DOHH2 (cell line): ENCODE results near the gene FBN2.

Experiments used
- H3F3A ChIP-seq: fragments of 200-600 bp; sonication (generic), shearing (Covaris generic); 2 replicates; pipeline ENCODE4 v1.6.0; 2016; ENCODE audit warnings: antibody characterized with exemption, mild to moderate bottlenecking; ENCODE audit not compliant: control insufficient read depth, insufficient read depth
- H3K27ac ChIP-seq: fragments of 200-600 bp; sonication (generic); 2 replicates; pipeline ENCODE4 v1.5.1; 2014; ENCODE audit warnings: low read depth, mild to moderate bottlenecking, low read length, moderate library complexity
- H3K27me3 ChIP-seq: fragments of 200-600 bp; sonication (generic); 2 replicates; pipeline ENCODE4 v1.6.1; 2014; ENCODE audit warnings: mild to moderate bottlenecking, low read length, mixed read lengths; ENCODE audit not compliant: control insufficient read depth
- H3K36me3 ChIP-seq: fragments of 200-600 bp; sonication (generic); 2 replicates; pipeline ENCODE4 v1.6.1; 2014; ENCODE audit warnings: mild to moderate bottlenecking, low read length, moderate library complexity, mixed read lengths; ENCODE audit not compliant: control insufficient read depth
- H3K4me1 ChIP-seq: fragments of 200-600 bp; sonication (generic); 2 replicates; pipeline ENCODE4 v1.6.1; 2014; ENCODE audit warnings: mild to moderate bottlenecking, low read length, mixed read lengths; ENCODE audit not compliant: control insufficient read depth
- H3K4me2 ChIP-seq: fragments of 200-600 bp; sonication (generic); 2 replicates; pipeline ENCODE4 v1.6.0; 2014; ENCODE audit warnings: mild to moderate bottlenecking, low read length, moderate library complexity
- H3K4me3 ChIP-seq: fragments of 200-600 bp; sonication (generic); 2 replicates; pipeline ENCODE4 v1.5.1; 2014; ENCODE audit warnings: mild to moderate bottlenecking, low read length, mixed read lengths
- H3K79me2 ChIP-seq: fragments of 200-600 bp; sonication (generic); 2 replicates; pipeline ENCODE4 v1.6.1; 2014; ENCODE audit warnings: mild to moderate bottlenecking, low read length, mixed read lengths; ENCODE audit not compliant: control insufficient read depth
- H3K9me2 ChIP-seq: fragments of 200-600 bp; sonication (generic); replicated peaks from 2 replicates; pipeline ENCODE4 v1.6.1; 2014; ENCODE audit warnings: mild to moderate bottlenecking, low read length, mixed read lengths; ENCODE audit not compliant: control insufficient read depth
- H3K9me3 ChIP-seq: fragments of 200-600 bp; sonication (generic); 2 replicates; pipeline ENCODE4 v1.6.1; 2014; ENCODE audit warnings: antibody characterized with exemption, low read length, mixed read lengths; ENCODE audit not compliant: control insufficient read depth, insufficient read depth
- H4K20me1 ChIP-seq: fragments of 200-600 bp; sonication (generic); 2 replicates; pipeline ENCODE4 v1.6.0; 2014; ENCODE audit warnings: low read depth, mild to moderate bottlenecking, antibody characterized with exemption, low read length, moderate library complexity; ENCODE audit not compliant: control insufficient read depth, insufficient read depth
- EZH2phosphoT487 ChIP-seq: fragments of 200-600 bp; sonication (generic); IDR thresholded peaks from 2 replicates; pipeline ENCODE4 v1.6.1; 2017; ENCODE audit warnings: borderline replicate concordance, mild to moderate bottlenecking, antibody characterized with exemption, low read length, moderate library complexity, mixed read lengths
- TF ChIP-seq, protein P1 (sequence below): fragments of 200-600 bp; sonication (generic); IDR thresholded peaks from one replicate; pipeline ENCODE4 v1.5.1; 2014; ENCODE audit warnings: antibody characterized with exemption, mild to moderate bottlenecking, low read depth, low read length; ENCODE audit not compliant: poor library complexity, severe bottlenecking

FBN2 gene

DNA sequence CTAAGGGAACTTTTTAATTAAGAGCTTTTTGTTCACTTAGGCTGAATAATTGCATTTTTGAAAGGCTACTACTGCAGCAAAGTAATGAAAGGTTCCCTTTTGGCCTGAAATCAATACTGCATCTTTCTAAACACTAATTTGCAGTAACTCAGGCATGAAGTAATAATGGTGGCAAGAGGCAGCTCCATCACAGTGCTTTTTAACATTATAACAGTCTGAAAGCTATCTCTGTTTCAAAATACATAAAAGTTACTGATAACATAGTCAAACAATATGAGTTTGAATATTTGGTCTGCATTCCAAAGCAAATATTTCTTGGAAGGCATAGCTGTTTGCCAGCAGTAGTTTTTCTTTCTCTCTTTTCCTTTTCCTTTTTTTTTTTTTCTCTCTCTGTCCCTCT lies 113.4 kb downstream of the FBN2 start:
- no peaks in the 10 kb centered on the region for H3K79me2 ChIP-seq
- H3F3A ChIP-seq: no peaks in the 10 kb centered on the region
- H3K27ac ChIP-seq: no peak overlapping the region
- no peak overlapping the region for H3K4me2 ChIP-seq
- H3K4me1 ChIP-seq: no peaks in the 10 kb centered on the region
- no peaks in the 10 kb centered on the region for H3K9me3 ChIP-seq
- H3K36me3 ChIP-seq: no peaks in the 10 kb centered on the region
- H3K9me2 ChIP-seq: no peaks in the 10 kb centered on the region
- TF ChIP-seq, protein P1, sequence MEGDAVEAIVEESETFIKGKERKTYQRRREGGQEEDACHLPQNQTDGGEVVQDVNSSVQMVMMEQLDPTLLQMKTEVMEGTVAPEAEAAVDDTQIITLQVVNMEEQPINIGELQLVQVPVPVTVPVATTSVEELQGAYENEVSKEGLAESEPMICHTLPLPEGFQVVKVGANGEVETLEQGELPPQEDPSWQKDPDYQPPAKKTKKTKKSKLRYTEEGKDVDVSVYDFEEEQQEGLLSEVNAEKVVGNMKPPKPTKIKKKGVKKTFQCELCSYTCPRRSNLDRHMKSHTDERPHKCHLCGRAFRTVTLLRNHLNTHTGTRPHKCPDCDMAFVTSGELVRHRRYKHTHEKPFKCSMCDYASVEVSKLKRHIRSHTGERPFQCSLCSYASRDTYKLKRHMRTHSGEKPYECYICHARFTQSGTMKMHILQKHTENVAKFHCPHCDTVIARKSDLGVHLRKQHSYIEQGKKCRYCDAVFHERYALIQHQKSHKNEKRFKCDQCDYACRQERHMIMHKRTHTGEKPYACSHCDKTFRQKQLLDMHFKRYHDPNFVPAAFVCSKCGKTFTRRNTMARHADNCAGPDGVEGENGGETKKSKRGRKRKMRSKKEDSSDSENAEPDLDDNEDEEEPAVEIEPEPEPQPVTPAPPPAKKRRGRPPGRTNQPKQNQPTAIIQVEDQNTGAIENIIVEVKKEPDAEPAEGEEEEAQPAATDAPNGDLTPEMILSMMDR: no peak
- no peak for TF ChIP-seq EZH2phosphoT487
- no peaks in the 10 kb centered on the region for H3K27me3 ChIP-seq
- no peaks in the 10 kb centered on the region for H4K20me1 ChIP-seq
- H3K4me3 ChIP-seq: no peak overlapping the region

DNA sequence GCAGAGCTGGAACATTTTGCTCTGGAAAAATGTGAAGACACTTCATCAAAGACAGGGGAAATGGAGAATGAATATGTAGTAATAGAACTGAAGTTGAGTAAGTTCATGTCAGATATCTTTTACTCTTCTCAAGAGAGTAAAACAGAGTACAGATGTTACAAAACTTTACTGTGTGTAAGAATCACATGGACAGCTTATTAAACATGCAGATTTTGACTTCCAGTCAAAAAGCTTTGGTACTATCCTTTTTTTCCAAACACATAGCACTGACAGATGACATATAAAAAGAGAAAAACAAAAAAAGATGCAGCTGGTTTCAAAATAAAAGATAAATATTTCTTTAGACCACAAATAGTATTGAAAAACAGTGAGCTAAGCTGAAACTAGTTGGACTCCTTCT lies 115.4 kb downstream of the FBN2 start:
- Histone ChIP-seq H3F3A (no peaks in the 10 kb centered on the region), H3K4me3 (no peak overlapping the region), H3K27me3 (no peaks in the 10 kb centered on the region), H3K9me3 (no peaks in the 10 kb centered on the region), H4K20me1 (no peaks in the 10 kb centered on the region), H3K9me2 (no peaks in the 10 kb centered on the region), H3K27ac (no peak overlapping the region), H3K79me2 (no peaks in the 10 kb centered on the region), H3K4me1 (no peaks in the 10 kb centered on the region), H3K36me3 (no peaks in the 10 kb centered on the region), H3K4me2 (no peak overlapping the region)
- TF ChIP-seq EZH2phosphoT487: no peak
- TF ChIP-seq, protein P1: no peak

DNA sequence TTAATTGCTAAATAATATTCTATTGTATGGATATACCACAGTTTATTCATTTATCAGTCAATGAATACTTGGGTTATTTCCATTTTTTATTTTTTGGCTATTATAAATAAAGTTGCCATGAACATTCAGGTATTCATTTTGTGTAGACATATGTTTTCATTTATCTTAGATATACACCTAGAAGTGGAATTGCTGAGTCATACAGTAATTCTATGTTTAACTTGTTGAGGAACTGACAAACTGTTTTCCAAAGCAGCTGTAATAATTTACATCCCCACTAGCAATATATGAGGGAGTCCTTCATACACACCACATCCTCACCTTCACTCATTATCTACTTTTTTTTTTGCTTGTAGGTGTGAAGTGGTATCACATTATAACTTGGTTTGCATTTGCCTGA lies 123.6 kb downstream of the FBN2 start:
- H3K27me3 ChIP-seq: no peaks in the 10 kb centered on the region
- no peak overlapping the region for H3K4me2 ChIP-seq
- no peaks in the 10 kb centered on the region for H3F3A ChIP-seq
- no peak overlapping the region for H3K27ac ChIP-seq
- no peaks in the 10 kb centered on the region for H3K9me3 ChIP-seq
- no peaks in the 10 kb centered on the region for H4K20me1 ChIP-seq
- H3K9me2 ChIP-seq: no peaks in the 10 kb centered on the region
- no peak overlapping the region for H3K4me3 ChIP-seq
- no peaks in the 10 kb centered on the region for H3K79me2 ChIP-seq
- no peaks in the 10 kb centered on the region for H3K36me3 ChIP-seq
- H3K4me1 ChIP-seq: no peaks in the 10 kb centered on the region
- TF ChIP-seq, protein P1: no peak
- TF ChIP-seq EZH2phosphoT487: no peak

DNA sequence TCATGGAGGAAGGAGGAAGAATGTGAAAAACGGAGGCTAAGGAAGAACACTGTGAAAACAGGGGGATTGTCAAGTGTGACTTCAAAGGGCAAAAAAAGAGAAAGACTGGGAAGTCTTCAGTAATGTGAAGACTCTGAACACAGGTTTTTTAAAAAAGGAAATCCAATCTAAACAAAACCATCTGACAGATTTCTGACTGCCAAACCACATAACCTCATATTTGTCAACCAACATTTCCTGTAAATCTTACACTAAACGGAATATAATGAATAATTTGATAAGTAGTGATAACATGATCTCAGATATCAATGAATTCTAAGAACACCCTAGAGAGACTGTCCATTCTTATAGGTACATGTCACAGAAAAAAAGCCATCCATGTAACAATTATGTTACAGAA lies 124.7 kb downstream of the FBN2 start:
- Histone ChIP-seq H3K4me1 (no peaks in the 10 kb centered on the region), H3K9me2 (no peaks in the 10 kb centered on the region)
- TF ChIP-seq, protein P1: no peak
- TF ChIP-seq EZH2phosphoT487: no peak

More for the DNA sequence above, 124.7 kb downstream of the FBN2 start:
- H3K4me3 ChIP-seq: no peak overlapping the region
- H3K36me3 ChIP-seq: no peaks in the 10 kb centered on the region
- no peaks in the 10 kb centered on the region for H3F3A ChIP-seq
- H3K27me3 ChIP-seq: no peaks in the 10 kb centered on the region
- no peaks in the 10 kb centered on the region for H3K79me2 ChIP-seq
- H4K20me1 ChIP-seq: no peaks in the 10 kb centered on the region
- H3K27ac ChIP-seq: no peak overlapping the region
- H3K4me2 ChIP-seq: no peak overlapping the region
- no peaks in the 10 kb centered on the region for H3K9me3 ChIP-seq
